ENCODE data around the gene LHFPL3. TPM values are rescaled to one million over a fixed set of nuclear protein-coding genes. Genes with fewer than 3 reads are reported as not detected.
A peak's percentile ranks its signal among the peaks of the same experiment; 100 is the strongest.
"Not testable (repeated sequence)": the region's sequence is repeated elsewhere in the genome, so short reads cannot be mapped to it uniquely, and the experiment has no call there.

Gene LHFPL3
- total RNA-seq, 2 donors from 2014 or later: not detected

DNA sequence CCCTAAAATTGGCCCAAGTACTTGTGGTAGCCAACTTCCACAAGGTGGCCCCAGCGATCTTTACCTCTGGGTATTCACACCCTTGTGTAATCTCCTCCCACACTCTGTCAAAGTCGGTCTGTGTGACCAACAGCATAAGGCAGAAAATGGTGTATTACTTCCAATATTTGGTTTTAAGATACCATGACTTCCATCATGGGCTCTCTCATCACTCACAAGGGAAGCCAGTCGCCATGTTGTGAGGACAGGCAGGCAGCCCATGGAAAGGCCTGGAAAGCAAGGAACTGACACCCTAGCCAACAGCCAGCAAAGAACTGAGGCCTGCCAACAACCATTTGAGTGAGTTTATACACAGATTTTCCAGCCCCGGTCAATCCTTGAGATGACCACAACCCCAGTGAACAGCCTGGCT lies 594.6 kb downstream of the LHFPL3 start:
- DNase-seq (ENCODE audit: low spot score): peak; percentile 83
- TF ChIP-seq, protein P1, sequence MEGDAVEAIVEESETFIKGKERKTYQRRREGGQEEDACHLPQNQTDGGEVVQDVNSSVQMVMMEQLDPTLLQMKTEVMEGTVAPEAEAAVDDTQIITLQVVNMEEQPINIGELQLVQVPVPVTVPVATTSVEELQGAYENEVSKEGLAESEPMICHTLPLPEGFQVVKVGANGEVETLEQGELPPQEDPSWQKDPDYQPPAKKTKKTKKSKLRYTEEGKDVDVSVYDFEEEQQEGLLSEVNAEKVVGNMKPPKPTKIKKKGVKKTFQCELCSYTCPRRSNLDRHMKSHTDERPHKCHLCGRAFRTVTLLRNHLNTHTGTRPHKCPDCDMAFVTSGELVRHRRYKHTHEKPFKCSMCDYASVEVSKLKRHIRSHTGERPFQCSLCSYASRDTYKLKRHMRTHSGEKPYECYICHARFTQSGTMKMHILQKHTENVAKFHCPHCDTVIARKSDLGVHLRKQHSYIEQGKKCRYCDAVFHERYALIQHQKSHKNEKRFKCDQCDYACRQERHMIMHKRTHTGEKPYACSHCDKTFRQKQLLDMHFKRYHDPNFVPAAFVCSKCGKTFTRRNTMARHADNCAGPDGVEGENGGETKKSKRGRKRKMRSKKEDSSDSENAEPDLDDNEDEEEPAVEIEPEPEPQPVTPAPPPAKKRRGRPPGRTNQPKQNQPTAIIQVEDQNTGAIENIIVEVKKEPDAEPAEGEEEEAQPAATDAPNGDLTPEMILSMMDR (IDR thresholded peaks at IDR 0.05): peak; percentile 22 to 83
- H3K27me3 ChIP-seq: no peaks in the 10 kb centered on the region
- peaks cover 0 to 14% of the 10 kb centered on the region in 2 donors for H3K4me1 ChIP-seq
- H3K27ac ChIP-seq: peak overlapping the region; percentile 25 to 57
- H3K4me3 ChIP-seq: no peak overlapping the region
- H3K9me3 ChIP-seq: no peaks in the 10 kb centered on the region
- no peaks in the 10 kb centered on the region for H3K36me3 ChIP-seq

- not testable (repeated sequence) for H3K27ac ChIP-seq; DNase-seq (ENCODE audit: low spot score); H3K9me3 ChIP-seq; H3K4me3 ChIP-seq; H3K27me3 ChIP-seq; H3K36me3 ChIP-seq
- peaks cover 0 to 17% of the 10 kb centered on the region in 2 donors for H3K4me1 ChIP-seq
Observed at GRCh38 chr7:104926189-104926588, 597.8 kb downstream of the LHFPL3 start.

- H3K36me3 ChIP-seq: no peaks in the 10 kb centered on the region
- no peak for DNase-seq (ENCODE audit: low spot score)
- H3K4me1 ChIP-seq: peaks cover 0 to 19% of the 10 kb centered on the region in 2 donors
- no peak overlapping the region for H3K27ac ChIP-seq
- H3K27me3 ChIP-seq: no peaks in the 10 kb centered on the region
- TF ChIP-seq, protein P1 (IDR thresholded peaks at IDR 0.05): no peak
- H3K9me3 ChIP-seq: no peaks in the 10 kb centered on the region
- H3K4me3 ChIP-seq: no peak overlapping the region
Observed at GRCh38 chr7:104926601-104927041, 598.2 kb downstream of the LHFPL3 start.

- TF ChIP-seq, protein P1 (IDR thresholded peaks at IDR 0.05): no peak
- Histone ChIP-seq H3K4me3 (no peak overlapping the region), H3K9me3 (no peaks in the 10 kb centered on the region), H3K27me3 (no peaks in the 10 kb centered on the region), H3K4me1 (peaks cover 0 to 18% of the 10 kb centered on the region in 2 donors), H3K27ac (no peak overlapping the region), H3K36me3 (no peaks in the 10 kb centered on the region)
- DNase-seq (ENCODE audit: low spot score): no peak
Observed at GRCh38 chr7:104927055-104927454, 598.7 kb downstream of the LHFPL3 start.

- Histone ChIP-seq H3K27ac (no peak overlapping the region), H3K4me3 (no peak overlapping the region), H3K36me3 (no peaks in the 10 kb centered on the region), H3K9me3 (no peaks in the 10 kb centered on the region), H3K27me3 (no peaks in the 10 kb centered on the region), H3K4me1 (peaks cover 0 to 5% of the 10 kb centered on the region in 2 donors)
- TF ChIP-seq, protein P1 (IDR thresholded peaks at IDR 0.05): no peak
- no peak for DNase-seq (ENCODE audit: low spot score)
Observed at GRCh38 chr7:104928721-104929400, 600.5 kb downstream of the LHFPL3 start.

DNA sequence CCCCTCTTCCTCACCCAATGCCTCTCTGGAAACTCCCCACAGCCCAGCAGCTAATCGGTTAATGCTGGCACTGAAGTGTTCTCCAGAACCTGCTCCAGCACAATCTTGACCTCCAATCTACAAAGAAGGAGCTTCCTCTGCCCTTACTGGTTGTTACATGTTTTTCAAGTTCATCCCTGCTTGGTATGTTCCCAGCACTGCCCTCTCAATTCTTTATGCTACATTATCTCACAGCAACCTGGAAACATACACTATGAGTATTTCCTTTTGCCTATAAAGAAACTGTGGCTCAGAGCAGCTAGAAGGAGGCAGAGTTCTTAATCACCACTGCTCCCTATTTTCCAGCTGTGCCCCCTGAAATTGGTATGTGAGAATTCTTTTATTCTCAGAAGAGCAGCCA lies 601.5 kb downstream of the LHFPL3 start:
- no peaks in the 10 kb centered on the region for H3K9me3 ChIP-seq
- H3K27ac ChIP-seq: no peak overlapping the region
- H3K27me3 ChIP-seq: no peaks in the 10 kb centered on the region
- no peak overlapping the region for H3K4me3 ChIP-seq
- TF ChIP-seq, protein P1 (IDR thresholded peaks at IDR 0.05): no peak
- no peak for DNase-seq (ENCODE audit: low spot score)
- H3K36me3 ChIP-seq: no peaks in the 10 kb centered on the region
- peaks cover 0 to 5% of the 10 kb centered on the region in 2 donors for H3K4me1 ChIP-seq
